Stimulated activated CD4-positive, alpha-beta T cell treated with anti-CD3 and anti-CD28 coated beads, Interleukin-2, amount 100 ng/mL, for 48 hours (primary cell): ENCODE results near the gene APOL6.
"Not testable (repeated sequence)": the region's sequence is repeated elsewhere in the genome, so short reads cannot be mapped to it uniquely, and the experiment has no call there.

Experiments used
- DNase-seq, 2 donors: peaks; one replicate each; pipeline ENCODE4 v3.0.0-alpha.2; 2020

APOL6 gene

DNA sequence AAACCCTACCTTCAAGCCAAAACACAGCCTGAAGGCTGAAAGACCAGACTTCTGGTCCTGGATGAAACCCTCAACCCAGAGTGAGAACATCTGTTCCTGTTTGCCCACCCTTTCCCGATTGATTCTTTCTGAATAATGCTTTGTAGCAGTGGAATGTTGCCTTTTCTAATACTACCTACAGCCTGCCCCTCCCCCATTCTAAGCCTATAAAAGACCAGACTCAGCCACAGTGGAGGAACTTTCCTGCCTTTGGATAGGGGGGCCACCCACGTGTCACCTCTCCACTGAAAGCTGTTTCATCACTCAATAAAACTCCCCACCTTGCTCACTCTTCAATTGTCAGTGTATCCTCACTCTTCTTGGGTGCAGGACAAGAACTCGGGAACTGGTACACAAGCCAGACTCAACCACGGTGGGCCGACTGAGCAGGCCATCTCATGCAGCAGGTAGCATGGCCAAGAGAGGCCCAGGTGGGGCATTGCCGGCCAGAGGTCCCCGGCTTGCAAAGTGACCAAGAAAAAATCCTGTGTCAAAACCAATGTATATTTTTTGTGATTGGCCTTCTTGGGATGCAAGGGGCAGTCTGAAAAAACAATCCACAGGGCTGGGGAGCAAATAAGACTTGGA lies 6.6 kb upstream of the APOL6 start:
- DNase-seq = no peak

DNA sequence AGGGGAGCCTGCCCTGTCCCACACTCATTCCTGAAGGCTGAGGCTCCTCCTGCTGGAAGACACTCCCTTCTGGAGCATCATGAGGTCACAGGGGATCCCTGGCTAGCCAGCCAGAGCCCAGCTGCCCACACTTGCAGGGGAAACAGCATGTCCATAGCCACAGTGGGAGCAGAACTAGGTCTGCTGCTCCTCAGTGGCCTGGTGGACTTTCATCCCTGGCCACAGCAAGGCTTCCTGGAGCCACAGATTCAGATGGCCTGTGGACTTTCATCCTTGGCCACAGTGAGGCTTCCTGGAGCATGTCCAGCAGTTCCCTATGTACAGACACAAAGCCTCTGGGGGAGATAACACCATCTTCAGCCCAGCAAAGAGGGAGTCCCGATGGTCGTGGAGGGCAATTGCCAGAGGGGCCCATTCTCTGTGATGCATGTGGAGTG lies 5.9 kb upstream of the APOL6 start:
- DNase-seq = no peak

DNA sequence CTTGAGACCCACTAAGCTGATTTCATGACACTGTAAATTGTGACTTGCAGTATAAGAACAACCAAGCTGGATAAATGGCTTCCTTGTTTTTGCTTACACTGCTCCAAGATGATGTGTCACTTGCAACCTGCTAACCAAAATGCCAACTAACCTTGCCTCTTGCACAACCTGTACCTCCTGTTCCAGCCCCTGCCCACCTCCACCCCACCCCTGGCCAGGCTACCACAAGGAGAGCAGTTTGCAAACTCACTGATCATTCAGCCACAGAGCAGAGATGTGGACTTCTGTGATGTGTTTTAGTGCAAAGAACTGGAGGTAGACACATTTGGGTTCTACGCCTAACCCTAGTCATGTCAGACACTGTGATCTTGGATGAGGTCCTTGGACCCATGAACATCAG lies 4.3 kb upstream of the APOL6 start:
- no peak for DNase-seq

DNA sequence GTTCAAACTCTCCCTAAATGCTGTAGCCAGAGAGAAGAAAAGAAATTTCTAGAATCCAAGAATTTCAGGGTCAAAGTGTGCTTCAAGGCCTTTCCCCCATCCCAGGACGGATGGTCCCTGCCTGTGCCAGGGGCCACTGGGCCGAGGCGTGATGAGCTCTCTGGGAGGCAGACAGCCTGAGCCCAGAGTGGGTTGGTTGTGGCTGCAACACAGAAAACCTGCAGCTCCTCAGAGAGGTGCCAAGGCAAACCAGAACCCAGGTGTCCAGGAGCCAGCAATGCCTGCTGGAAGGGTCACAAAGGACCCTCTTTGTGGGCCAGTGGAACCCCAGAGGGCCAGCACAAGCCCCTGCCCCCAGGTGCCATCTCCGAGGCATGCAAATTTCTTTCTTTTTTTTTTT lies 2.6 kb upstream of the APOL6 start:
- DNase-seq = no peak

DNA sequence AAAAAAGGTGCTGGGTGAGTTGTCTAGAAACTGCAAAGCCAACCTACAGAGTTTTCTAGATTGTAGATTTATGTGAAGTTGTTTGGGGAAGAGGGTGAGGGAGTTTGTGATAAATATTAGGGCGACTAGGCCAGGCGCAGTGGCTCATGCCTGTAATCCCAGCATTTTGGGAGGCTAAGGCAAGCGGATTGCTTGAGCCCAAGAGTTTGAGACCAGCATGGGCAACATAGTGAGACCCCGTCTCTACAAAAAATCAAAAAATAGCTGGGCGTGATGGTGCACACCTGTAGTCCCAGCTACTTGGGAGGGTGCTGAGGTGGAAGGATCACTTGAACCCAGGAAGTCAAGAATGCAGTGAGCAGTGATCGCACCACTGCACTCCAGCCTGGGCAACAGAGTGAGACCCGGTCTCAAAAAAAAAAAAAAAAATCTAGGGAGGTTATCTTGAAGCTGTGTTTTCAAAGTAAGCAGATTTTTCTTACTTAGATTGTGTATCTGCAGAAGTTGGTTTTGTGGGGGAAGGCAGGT lies 844 bp downstream of the APOL6 start:
- no peak for DNase-seq

DNA sequence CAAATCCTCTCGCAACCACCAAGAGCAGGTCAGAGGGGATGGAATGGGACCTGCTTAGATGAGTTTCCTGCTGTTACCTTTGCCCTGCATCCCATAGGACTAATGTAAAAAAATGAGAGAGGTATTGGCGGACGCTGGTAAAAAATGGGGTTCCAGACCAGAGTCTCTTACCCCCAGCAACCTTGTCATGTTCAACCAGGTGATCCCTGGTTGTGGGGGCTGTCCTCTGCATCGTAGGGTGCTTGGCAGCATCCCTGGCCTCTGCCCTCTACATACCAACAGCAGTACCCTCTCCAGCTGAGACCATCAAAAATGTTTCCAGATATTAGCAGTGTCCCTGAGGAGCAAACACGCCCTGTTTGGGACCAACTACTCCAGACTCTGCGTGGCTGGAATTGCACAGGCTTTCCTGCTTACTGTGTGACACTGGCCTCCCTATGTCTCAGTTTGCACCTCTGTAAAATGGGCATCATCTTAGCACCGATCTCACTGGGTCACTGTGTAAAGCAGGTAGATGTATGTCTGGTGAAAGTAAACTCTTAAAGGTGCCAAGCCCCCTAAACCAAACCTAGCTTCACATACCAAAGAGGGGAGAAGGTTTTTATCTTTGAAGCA lies 1.5 kb downstream of the APOL6 start:
- DNase-seq = no peak

DNA sequence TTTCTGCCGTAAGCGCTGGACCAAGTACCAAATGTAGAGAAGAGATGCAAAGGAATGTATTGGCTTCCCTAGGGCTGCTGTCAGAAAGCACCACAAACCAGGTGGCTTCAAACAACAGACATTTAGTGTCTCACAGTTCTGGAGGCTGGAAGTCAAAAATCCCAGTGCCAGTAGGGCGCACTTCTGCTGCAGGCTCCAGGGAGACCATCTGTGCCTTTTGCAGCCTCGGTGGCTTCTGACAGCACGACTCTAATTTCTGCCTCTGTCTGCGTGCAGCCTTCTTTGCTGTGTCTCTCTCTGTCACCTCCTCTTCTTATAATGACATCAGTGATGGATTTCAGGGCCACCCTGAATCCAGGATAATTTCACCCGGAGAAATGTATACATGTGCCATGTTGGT lies 2.8 kb downstream of the APOL6 start:
- no peak for DNase-seq

DNA sequence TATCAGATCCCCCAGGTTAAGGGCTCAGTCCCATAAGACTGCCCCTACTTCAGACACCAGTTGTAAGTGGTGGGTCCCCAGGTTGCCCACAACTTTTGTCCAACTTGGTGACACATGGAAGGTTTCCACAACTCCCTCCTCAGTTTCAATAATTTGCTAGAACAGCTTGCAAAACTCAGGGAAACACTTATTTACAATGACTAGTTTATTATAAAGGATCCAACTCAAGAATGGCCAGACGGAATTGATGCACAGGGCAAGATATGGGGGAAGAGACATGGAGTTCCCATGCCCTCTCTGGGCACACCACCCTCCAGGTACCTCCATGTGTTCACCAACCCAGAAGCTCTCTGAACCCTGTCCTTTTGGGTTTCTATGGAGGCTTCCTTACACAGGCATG lies 5.6 kb downstream of the APOL6 start:
- no peak for DNase-seq

DNA sequence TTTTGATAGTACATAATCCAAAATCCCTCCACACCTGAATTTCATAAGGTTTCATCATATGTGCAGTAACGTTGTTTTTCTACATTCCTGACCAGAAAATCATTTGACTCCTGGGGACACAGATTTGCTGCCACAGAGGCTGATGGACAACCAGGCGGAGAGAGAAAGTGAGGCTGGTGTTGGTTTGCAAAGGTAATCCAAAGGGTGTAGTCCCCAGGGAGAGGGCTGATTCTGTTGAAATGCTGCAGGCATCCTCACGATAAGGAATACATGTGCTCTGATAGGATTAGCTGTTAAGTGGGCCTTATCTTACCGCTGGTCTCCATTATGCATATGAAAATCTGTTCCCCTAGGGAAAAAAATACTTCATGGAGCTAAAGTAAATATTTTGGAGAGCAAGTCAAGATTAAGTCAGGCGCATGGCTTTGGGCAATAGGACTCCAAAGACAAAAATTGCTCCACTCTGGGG lies 8.1 kb downstream of the APOL6 start:
- no peak for DNase-seq

DNA sequence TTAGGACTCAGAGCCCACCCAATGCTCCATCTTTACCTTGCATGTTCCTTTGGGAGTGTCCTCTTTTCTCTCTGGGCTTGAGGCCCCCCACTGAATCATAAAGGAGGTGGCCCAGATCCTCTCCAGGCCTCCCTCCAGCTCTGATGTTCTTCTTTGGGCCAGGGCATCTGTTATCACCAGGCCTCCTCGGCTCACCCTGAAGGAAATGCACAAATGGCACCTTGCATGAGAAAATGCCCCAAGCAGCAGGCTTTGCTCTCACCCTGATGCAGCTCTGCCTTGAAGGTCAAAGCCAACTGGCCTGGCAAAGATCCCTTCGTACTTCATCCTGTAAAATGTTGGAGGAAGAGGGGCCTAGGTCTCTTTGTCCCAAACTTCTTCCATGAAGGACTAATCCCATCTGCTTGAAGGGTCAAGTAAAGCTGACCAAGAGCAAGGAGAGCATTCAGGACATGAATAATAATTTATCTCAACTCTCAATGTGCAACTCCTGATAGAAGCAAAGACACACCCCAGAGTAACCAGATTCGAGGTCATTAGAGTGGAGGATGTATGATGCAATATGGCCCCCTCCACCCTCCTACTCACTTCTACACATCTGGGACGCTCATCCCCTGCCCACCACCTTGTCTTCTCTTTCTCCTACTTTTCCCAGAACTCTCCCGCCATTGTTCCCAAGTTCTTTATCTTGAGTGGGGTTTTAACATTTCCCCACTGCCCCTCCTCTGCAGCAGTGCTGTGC lies 9.5 kb downstream of the APOL6 start:
- DNase-seq = no peak

DNA sequence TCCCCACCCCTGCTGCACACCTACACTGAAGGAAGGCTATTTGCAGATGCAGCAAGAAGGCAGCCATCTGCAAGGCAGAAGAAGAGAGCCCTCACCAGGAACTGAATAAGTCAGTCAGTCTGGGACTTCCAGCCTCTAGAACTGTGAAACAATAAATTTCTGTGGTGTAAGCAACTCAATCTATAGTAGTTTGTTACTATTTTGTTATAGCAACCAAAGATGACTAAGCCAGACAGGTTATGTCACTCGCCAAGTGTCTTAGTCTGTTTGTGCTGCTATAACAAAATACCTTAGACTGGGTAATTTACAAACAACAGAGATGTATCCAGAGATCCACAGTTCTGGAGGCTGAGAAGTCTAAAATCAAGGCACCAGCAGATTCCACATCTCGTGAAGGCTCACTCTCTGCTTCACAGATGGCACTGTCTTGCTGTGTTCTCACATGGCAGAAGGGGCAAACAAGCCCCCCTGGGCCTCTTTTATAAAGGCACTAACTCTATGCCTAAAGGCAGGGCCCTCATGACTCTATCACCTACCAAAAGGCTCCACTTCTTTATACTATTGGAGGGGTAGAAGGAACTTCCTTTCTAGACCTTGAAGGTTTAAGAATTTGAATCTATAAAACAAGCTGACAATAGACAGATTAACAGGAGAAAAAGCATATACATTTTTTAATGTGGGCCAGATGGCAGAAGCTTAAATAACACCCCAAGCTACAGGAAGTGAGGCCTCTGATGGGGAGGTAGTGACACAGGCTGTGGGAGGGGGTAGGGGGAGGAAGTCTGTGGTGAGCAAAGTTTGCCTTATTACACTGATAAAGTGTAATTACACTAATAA lies 12.3 kb downstream of the APOL6 start:
- no peak for DNase-seq

DNA sequence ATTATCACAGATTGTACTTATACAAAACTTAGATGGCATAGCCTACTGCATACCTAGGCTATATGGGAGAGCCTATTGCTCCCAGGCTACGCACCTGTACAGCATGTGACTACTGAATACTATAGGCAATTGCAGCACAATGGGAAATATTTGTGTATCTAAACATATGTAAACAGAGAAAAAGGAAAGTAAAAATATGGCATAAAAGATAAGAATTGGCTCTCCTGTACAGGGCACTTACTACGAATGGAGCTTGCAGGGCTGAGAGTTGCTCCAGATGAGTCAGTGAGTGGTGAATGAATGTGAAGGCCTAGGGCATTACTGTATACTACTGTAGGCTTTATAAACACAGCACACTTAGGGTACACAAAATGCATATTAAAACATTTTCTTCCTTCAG lies 13.2 kb downstream of the APOL6 start:
- DNase-seq = no peak

DNA sequence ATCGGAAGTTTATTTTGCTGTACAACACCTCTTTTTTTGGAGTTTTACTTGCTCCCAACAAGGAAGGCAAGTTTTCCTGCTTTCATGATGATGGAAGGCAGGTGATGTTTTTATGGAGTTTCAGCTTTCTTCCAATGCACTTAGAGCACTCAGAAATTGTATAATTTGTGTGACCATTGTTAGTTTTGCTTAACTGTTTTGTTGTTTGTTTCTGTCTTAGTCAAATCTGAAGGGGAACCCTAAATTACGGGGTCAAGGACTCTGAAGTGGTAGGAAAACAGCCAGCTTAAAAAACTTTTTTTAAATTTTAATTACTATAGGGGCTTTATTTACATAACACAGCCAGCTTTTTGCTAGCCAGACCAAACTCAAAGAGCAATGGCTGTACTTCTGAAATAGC lies 14.7 kb downstream of the APOL6 start:
- no peak for DNase-seq

DNA sequence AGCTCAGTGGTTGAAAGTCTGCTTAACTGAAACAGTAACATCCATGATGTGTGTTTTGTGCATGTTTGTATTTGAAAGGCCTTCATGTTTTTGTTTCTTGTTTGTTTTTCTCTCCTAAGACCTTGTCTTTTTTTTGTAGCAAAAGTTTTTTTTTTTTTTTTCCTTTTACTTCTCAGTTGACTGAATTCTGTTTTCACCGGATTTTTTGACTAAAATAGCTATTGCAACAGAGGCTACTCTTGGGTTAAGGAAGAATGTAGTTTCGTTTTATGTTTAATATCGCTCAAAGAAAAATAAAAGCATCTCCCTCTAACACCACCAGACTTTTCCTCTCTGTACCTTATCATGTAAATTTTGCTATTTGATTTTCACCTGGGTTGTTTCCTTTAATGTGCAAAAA lies 15.1 kb downstream of the APOL6 start:
- DNase-seq = no peak

DNA sequence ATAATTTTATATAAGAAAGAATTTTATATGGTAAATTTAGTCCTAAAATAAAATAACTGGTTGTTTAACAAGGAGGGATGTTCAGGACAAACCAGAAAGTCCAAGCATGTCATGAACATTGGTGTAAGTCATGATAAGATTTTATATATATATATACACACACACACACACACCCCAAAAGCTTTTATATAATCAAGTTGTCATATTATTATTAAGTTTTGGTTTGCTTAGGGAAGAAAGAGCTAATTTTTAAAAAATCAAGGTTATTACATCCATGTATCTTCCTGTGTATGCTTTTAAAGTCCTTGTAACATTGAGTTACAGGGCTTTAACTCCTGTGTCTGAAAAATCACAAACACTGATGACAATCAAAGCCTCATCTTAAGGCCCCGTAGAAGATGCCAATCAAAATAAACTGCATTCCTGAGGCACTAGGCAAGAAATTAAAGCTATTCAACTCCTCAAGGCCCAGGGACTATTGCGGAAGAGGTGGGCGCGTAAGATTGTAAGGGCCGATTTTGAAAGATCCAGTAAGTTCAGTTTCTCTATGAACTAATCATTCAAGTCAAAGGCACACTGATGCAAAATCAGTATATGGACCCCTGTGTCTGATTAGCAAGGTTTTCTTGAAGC lies 16.8 kb downstream of the APOL6 start:
- DNase-seq = no peak

DNA sequence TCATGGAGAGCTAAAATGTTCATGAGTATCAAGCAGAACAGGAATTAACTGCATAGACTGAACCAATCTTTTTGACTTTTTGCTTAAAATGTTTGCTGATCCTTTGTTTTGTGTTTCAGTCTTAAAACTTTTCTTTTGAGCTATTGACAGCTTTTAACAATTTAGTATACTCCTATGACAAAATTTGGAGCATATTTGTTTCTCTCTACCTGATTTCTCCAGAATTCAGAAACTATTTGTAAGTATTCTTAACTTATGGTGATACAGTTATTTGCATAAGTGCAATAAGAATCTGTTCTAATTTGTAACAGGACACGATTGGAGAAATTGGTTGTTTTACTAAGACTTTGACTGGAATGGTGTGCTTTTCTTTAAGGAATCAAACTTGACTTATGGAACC lies 18.5 kb downstream of the APOL6 start:
- not testable (repeated sequence) for DNase-seq

DNA sequence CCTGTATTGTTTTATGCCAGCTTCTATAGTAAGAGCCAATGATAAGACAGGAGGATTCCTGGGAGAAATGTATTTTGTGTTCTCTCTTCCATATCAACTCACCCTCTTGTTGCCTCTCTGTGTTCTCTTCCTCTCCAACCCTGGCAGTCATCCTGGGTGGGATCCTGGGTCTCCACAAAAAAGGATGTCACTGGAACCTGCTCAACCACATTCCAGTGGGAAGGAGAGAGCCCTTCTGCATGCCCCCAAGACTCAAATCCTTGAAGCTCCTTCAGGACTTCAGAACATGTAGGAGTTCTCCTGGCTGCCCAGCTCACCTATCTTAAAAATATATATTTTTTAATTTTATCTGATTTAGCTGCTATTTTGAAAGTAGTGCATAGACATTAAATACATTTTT lies 26.1 kb downstream of the APOL6 start:
- DNase-seq = no peak

DNA sequence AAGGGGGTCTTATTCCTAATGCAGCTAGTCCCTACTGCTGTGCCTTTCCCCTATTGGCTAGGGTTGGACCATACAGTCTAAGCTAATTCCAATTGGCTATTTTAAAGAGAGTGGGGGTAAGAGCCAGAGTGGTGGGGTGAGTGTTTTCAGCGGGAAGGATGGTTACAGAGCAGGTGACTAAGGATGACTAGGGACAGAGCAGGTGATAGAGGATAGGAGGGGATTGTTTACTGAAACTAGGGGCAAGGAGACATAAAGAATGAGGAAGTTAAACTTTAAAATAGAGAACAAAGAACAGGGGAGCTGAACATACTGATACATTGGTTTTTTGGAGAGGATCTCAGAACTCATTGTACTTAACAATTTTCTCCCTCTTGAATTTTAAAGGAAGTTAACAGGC lies 27.8 kb downstream of the APOL6 start:
- DNase-seq = not testable (repeated sequence)

DNA sequence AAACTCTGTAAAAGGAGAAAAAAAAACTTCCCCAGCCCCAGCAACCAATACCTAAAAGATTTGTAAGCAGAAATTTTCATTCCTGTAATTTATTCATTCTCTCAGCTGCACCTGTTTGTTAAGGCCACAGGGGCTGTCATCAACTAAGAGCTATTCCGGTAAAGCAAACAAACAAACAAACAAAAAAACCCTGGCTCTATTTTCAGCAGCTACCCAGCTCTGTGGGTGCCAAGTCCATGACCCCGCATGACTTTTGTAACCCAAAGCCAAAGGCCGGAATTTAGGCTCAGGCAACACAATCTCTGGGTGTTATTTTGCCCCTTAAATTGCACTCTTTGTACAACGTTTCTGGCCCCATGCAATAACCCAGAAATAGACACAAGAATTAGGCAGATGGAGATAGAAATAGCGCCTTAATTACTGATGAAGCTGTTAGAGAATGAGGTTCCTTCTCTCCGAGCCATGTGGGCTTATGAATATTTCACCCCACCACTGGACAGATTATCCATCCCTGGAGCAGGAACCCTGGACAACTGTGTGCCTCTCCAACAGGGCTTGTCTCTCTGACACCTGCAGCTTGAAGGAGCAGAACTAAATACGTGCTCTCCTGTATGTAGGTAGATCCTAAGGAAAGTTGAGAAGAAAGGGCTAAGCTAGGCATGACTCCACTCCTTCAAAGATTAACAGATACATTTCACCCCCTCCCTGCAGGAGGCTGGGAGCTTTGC lies 29.4 kb downstream of the APOL6 start:
- DNase-seq = no peak

DNA sequence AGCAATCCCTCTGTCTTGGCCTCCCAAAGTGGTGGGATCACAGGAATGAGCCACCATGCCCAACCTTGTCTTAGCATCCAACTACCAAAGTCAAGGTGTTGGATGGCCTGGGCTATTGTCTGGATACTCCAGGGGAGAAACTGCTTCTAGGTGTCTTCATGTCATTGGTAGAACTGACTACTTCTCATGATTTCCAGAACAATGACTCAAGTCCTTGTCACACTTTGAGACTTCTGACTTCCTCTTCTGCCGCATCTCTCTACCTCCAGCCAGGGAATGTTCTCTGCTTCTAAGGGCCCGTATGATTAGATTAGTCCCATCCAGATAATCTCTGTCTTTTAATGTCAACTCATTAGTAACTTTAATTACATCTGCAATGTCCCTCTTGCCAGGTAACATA lies 30.6 kb downstream of the APOL6 start:
- no peak for DNase-seq

DNA sequence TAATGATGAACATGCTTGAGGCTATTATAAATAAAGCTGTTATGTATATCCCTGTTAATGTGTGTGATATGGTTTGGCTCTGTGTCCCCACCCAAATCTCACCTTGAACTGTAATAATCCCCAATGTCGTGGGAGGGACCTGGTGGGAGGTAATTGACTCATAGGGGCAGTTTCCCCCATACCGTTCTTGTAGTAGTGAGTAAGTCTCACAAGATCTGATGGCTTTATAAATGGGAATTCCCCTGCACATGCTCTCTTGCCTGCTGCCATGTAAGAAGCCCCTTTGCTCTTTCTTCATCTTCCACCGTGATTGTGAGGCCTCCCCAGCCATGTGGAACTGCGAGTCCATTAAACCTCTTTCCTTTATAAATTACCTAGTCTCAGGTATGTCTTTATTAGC lies 31.2 kb downstream of the APOL6 start:
- peak; percentile 27 to 38 for DNase-seq
